Peyer's patch (tissue), 4 donors: ENCODE data around the gene HMGCL.

Source experiments
- CTCF ChIP-seq, 6 experiments: fragments of 450-650 bp in 4 of 6; fragments of 200-600 bp in 2 of 6; sonication (generic) in 1 of 6; IDR thresholded peaks; one replicate each; pipeline ENCODE4 v1.5.1; 2017 to 2019; ENCODE audit warnings: antibody characterized with exemption in 6 of 6, mild to moderate bottlenecking in 3 of 6, moderate library complexity in 1 of 6
- POLR2A ChIP-seq, 2 donors: fragments of 450-650 bp; IDR thresholded peaks; one replicate each; pipeline ENCODE4 v1.5.1; 2017; ENCODE audit warnings: antibody characterized with exemption in 2 of 2, mild to moderate bottlenecking in 2 of 2, moderate library complexity in 2 of 2

GRCh38 chr1:23763041-23763577 lies 62.1 kb downstream of the HMGCL start:
- no peak for TF ChIP-seq CTCF (IDR thresholded peaks at IDR 0.05)
- TF ChIP-seq POLR2A (IDR thresholded peaks at IDR 0.05), result no peak
